DND-41 (cell line): Measurements from ENCODE around the gene PSTPIP1.

Experiments
- CTCF ChIP-seq: IDR thresholded peaks from 2 replicates; pipeline ENCODE4 v1.5.1; 2012; ENCODE audit warnings: borderline replicate concordance, low read length, moderate library complexity, mild to moderate bottlenecking; ENCODE audit not compliant: poor library complexity, severe bottlenecking; ENCODE audit errors: extremely low read depth
- EZH2 ChIP-seq: IDR thresholded peaks from 3 replicates; pipeline ENCODE4 v1.6.1; 2012; ENCODE audit warnings: borderline replicate concordance, low read depth, mild to moderate bottlenecking, moderate library complexity, low read length, inconsistent platforms; ENCODE audit not compliant: severe bottlenecking

GRCh38 chr15:77016321-77016695, 21.4 kb downstream of the PSTPIP1 start:
- TF ChIP-seq CTCF (no peak), EZH2 (no peak)
